ENCODE data around the gene IGF1.

IGF1 gene

DNA sequence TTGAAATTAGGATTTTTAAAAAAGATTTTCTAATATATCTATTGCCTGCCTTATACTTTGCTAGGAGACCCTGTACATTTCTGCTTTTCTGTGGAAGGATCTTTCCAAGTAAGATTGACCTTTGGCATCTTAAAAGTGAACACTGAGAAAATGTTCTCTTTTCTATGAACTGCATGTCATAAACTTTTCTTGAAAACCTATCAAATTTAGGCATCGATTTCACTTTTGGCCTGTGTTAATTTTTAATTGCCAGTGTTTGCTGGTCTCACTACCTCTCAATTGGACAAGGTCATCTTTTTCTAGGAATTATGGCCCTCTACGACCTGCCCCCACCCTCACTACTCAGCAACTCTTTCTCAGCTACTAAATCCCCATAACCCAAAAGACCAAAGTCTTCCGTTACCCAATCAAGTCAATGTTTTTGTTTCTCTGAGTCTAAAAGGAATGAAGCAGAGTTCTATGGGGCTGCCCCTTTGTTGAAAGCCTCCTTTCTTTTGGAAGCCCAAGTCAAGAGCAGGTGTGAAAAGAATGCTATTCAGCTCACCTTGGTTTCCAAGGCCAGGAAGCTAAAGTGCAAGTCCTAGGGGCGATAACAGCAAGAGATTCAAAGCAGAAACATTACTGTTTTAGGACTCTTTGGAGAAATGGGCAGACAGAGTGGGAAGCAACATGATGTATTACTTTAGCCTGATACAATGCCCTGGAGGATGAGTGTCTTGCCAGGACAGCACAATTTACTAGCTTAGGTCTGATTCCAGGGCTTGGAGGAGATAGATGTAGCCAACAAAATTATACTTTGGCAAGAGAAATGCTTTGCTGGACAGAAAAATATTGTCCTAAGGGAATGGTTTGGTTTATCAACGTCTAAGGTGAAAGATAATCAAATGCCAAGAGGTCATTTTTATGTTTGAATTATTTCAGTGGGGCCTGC, 55.0 kb downstream of the IGF1 start:
- DNase-seq: no peak

DNA sequence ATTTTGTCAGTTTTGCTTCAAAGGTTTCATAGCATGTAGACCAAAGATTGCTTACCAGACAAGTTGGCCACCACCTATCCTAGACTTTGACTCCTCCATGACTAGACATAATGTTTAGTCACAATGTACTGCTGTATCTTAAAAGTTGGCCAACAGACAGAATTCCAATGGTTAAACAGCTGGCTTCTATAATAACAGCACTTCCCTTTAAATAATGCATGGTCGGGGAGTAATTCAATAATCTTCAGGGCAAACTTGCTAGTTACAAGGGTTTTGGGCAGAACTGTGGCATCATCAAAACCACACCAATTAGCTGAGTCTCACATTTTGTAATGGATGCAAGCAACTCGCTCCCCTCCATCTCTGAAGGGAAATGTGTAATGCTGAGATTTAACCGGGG, 56.9 kb downstream of the IGF1 start:
- DNase-seq: no peak

DNA sequence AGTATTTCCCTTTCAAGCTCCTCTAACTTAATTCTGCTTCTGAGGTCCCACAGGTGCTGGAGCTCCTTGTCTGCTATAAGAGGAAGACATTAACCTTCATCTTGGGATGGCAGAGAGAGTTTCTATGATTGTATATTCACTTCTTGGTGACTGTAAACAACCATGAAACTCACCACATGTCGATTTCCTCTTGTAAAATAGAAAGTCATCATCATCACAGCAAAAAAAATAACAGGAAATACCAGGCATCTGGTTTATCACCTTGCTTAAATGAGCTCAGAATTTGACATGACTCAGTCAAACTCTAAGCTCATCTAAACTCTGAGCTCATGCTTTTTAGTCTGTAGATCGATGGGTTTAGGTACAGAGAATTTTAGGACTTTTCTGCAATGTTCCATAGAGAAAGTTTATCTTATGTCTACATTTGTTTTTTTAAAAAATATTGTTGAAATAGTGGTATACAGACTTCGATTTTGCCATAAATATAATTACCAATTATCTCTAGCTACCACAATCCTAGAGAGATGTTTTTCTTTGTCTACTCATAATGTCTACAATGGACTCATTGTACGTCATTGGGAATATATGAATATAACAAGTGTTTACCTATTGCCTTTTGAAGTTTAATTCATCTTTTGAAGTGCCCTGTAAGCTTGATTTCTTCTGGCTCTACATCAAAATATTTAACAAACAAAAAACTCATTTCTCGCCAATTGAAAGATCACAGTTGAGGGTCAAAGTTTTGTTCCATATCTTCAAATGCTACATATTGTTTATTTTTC, 58.4 kb downstream of the IGF1 start:
- DNase-seq: no peak

DNA sequence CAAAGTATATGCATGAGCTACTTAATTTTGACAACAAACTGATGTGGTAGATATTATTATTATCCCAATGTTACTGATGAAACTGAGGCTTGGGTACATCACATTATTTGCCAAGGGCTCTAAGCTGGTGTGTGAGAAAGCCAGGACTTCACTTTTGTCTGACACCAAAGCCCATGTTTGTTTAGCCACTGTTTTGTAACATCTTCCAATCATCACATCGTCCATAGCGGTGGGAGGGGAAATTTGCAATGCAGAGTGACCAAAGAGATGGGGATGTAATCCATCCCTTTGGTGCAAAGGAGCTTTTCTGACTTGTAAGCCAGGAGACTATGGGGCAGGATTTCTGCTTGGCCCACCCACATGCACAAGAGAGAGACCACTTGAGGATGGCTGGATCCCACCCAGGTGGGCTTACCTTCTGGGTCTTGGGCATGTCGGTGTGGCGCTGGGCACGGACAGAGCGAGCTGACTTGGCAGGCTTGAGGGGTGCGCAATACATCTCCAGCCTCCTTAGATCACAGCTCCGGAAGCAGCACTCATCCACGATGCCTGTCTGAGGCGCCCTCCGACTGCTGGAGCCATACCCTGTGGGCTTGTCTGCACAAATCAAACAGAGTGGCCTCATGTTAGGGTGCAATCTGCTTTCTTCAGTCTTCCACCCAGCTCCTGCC, 61.1 kb downstream of the IGF1 start:
- no peak for DNase-seq

DNA sequence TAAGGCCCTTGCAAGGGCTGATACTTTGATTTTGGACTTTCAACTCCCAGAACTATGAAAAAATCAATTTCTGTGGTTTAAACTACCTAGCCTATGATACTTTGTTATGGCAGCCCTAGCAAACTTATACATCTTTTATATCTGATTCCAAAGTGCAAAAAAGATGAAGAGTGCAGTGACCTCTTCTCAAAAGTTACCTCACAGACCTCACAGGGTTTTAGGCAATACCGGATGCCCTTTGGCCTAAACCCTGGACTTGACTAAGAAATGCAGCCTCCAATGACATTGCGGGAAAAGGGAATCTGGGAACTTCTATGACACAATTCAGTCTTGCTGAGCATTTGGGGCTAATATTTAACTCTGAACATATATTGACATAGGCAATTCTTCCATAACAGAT, 63.3 kb downstream of the IGF1 start:
- DNase-seq: no peak

DNA sequence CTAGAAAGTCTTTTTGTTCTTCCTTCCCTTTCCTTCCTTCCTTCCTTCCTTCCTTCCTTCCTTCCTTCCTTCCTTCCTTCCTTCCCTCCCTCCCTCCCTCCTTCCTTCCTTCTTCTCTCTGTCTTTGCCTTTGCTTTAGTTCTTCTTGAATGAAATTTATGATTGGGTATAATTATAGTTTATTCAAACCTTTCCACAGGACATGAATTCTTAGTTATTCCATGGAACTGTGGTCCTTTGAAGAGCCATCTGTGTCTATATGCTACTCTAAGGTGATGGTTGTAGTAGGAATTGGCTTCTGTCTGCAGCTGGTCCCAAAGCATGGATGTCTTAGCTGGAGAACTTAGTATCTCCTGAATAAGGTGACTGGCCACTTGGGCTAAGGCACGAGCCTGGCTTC, 64.8 kb downstream of the IGF1 start:
- no peak for DNase-seq

DNA sequence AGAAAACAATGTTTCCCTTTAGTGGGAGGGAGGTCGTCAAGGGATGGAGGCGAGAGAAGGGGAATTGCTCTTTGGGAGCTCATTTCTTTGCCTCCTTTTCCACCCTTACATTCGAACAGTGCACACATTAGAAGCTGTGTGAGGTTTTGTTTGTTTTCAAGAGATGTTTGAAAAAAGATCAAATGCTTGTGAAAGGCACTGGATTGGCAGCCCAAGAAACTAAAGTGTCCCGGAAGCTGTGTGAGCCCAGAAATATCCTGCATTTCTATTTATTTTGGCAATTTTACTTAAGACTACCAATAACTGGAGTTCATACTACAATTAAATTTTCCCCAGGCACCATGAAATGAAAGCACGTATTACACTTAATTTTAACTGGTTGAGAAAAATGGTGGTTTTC, 67.0 kb downstream of the IGF1 start:
- no peak for DNase-seq

DNA sequence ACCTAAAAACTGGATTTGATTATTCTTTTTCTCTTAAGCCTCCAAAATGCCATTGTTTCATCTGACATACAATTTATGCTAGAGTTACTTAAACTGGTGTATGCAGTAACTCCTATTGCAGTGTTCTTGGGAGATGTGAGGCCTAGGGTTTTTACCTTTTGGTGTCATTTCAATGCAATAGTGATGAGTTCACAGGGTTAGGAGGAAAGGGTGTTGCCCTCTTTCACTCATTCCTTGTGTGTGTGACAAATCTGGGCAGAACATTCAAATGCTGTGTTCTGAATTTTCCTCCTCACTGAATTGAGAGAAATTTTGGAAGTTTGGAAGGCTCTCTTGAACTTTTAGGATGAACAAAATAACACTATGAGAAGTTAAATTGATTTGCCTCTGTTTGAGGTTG, 69.9 kb downstream of the IGF1 start:
- no peak for DNase-seq

DNA sequence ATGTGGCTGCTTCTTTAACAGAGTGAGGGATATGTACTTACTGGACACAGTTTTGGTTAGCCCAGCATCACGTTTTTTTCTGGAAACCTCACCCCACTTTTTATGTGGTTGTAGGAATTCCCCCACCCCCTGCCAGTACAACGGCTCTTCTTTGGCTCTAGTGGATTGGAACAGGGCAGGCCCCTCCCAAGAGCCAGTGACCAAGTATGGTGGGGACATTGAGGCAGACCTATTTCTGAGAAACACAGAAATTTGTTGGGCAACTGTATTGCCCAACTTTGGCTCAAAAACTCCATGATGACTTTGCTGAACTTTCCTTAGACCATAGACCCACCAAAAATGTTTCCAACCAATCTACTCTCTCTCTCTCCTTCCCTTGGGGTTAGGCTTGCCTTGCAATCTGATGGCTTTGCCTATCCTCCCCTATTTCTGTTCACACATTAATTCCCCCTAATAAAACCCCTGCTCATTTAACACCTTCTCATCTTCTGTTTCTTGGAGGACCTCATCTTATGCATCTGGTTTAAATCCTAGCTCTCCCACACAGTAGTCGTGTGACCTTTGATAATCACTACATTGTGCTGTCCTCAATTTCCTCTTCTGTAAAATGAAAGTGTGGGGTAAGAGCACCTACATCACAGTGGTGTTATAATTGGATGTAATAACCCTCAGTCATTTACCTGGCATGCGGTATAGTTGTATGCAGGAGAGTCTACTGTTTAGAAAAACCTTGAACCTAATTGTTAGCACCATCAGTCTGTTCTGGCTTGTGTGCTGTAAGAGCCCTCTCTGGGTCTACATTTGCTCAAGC, 71.7 kb downstream of the IGF1 start:
- DNase-seq: no peak

DNA sequence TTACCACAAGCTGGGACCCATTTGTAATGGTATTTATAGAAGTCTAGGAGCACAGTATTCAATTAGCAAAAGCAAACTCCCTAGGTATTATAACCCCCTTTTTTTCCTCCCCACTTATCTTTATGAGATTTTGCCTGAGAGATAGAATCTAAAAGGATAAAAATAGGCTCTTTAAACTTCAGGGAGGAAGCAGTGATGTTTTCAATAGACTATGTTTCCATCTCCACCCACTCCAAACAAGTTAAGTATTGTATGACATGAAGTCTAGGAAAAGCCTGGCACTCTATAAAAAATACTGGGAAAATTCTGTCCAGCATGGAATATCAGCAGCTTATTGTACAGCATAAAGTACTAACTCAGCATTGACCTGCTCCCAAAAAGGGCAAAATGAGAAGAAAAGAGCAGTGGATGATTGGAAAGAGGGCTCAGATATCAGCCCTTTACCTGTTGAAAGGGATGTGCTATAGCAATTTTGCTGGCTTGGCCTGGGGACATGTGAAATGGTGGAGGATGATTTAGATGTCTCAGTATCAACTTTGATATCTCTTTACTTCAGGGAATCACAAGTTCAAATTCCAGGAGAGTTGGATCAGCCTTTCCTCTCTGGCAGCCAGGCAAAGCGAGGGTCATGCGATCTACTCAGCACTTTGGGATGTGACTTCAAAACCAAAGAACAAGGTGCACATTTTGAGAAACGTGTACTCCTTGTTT, 72.4 kb downstream of the IGF1 start:
- no peak for DNase-seq

DNA sequence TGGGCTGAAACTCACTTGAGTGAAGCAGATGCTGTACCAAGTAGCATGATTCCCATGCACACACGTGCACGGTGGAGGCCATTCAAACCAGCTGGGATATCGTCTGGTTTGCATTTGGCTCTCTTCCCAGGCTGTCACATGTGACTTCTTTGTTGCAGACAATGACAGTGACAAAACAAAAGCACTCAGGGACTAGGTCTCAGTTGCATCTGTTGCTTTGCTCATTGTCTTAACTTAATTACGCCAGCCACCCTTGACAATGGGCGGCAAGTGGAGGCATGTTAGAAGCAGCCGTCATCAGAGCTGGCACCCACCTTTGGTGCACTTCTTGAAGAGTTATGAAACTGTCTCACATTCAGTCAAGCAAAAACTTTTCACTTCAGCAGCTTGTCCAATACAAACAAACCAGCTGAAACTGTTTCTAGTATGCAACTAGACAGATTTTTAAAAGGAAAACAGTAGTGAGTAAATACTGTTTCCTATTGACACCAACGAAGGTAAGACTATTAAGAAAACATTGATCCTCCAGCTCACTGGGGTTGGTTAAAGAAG, 74.3 kb downstream of the IGF1 start:
- peak; percentile 73 for DNase-seq

DNA sequence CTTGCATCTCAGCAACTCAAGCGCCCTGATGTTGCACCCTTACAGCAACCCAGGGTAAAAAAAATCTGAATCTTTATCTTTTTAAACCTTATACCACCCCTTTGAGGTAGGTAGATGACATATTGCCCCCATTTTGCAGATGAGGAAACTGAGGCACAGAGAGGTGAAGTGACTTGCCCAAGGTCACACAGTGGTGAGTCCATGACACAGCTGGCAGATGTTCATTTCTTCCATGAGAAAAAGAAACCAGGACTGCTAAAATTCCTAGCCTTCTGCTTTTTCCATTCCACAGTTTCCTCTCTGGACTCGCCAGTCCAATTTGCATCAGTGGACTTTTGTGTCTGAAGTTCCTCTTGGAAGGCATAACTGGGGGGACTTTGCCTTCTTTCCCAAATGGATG, 79.3 kb downstream of the IGF1 start:
- no peak for DNase-seq

DNA sequence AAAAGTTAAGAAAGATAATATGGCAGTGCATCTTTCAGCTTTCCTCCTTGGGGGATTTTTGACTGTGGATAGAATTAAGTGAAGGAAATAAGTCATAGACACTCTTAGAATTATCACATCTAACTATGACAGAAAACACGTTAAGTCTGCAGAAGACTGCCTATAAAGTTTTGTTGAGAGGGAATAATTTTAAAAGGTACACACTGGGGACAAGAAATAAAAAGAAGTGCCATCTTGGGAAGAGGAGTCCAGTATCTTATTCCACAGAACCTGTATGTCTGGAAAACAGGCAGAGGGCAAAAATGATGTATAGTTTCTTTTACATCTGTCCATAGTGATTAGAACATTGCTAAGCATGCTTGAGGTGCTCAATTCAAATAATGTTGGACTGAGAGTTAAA, 80.7 kb downstream of the IGF1 start:
- DNase-seq: no peak

DNA sequence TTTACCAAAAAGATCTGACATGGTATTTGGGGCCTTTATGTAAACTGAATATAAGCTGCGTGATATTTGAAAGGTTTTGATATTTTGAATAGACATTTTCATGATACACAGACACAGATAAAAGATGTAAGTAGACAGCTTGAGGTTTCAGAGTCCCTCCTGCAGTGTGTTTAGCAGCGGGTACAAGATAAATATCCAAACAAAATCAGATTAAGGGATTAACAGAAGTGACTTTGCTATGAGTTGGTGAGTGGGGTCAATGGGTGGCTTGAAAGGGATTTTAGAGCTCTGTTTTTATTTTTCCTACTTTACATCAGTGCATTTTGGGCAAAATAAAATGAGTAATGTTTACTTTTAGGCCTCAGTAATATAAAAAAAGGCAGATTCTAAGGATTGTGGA, 84.1 kb downstream of the IGF1 start:
- DNase-seq: peak; percentile 1

DNA sequence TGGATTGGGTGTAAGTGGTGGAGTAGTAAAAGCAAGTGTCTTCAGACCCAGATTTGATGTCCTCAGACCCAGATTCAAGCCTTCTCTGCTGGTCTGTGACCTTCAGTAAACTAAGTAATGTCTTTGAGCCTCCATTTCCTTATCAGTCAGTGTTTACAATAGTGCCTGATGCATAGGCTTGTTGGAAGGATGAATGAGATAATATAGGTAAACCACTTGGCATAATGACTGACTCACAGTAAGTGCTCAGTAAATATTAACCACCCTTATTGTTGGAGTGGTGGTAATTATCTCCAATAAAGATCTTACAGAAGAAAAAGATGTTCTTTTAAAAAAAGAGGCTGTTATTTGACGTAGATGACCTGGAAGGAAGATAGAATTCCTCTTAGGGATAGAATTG, 86.2 kb downstream of the IGF1 start:
- DNase-seq: no peak

DNA sequence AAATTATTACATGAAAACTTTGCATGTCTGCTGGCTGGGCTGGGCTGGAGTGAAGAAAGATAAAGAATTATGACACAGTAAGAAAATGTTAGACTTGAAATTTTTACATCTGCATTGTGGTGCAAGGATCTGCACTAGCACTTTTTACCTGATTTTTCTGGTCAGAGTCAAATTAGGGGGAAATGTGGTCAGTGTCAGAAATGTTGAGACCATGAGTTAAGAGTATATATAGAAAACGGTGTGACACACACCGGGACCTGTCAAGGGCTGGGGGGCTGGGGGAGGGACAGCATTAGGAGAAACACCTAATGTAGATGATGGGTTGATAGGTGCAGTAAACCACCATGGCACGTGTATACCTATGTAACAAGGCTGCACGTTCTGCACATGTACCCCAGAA, 90.3 kb downstream of the IGF1 start:
- DNase-seq: no peak

DNA sequence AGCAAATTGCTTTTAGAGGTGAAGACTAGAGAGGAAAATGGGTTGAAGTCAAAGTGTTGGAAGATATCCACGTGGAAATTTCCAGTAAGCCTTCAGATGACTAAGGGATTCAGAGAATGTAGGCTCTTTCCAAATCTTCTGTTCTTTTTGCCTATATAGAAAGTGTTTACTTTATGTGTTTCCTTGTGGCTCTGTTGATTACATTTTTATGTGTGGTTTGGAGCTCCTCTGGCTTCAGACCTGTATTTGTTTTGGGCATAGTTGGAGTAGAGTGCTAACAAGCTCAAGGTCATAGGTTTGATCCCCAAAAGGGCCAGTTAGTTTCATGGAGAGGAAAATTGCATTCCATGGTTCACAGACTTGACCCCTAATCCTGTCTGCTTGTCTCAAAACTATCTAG, 91.9 kb downstream of the IGF1 start:
- DNase-seq: no peak

DNA sequence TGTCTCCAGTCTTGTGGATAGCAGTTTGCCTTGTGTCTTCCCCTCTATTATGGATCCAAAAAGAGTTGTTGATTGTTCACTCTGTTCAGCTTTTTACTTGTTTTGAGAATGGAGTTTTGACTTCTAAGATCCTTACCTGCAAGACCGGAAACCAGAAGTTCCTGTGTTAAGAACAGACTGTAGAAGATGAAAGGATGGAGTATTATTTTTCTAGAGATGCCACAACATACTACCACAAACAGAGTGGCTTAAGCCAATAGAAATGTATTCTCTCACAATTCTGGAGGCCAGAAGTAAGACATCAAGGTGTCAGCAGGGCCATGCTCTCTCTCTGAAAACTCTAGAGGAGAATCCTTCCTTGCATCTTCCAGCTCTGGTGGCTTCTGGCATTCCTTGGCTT, 95.0 kb downstream of the IGF1 start:
- DNase-seq: no peak

DNA sequence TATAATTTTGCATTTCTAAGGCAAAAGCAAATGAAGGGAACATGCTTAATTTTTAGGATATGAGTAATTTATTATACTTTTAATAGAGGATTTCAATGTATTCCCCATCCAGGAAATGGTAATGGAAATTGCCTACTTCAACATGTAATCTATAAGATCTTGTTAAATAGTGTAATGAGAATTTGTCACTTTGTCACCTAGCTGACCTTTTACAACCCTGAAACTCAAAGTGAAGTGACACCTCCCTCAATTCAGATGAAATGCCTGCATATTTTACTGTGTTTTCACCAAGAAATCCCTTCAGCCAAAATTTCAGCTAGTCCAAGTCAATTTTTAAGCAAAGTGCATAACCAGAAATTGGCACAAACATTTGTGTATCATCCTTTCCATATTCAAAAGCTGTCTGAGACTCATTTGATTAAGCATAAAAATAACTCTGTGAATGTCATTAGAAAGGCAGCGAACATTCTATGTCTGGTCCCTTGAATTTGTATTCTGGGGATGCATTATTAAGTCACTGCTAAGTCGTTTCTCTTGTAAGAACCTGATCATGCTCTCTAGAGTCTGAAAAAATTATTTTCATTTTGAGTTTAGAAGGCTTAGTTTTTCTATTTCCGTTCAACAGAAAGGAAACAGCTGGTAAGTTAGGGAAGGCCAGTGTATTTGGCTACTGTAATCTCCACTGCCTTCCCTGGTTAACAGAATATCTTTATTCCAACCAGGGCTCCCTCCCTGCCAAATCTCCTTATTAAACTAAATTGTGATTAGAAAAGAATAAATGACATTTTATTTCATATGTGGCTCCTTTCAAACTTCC, 100.8 kb downstream of the IGF1 start:
- no peak for DNase-seq

DNA sequence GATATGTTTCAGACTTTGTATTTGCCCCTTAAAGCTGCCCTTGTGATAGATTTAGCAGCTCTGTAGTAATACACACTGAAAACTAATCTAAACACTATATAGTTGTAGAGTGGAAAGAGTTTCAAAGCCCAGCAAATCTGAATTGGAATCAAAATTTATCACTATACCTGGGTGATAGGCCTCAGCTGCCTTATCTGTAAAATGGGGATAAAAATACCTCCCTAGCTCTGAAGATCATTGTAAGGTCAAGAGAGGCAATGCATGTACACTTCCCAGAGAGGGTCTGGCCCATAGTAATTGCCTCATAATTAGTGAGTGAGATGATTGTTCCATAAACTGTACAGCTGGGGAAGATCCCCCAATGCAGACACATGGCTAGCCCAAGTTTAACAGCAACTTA, 103.6 kb downstream of the IGF1 start:
- DNase-seq: no peak

DNA sequence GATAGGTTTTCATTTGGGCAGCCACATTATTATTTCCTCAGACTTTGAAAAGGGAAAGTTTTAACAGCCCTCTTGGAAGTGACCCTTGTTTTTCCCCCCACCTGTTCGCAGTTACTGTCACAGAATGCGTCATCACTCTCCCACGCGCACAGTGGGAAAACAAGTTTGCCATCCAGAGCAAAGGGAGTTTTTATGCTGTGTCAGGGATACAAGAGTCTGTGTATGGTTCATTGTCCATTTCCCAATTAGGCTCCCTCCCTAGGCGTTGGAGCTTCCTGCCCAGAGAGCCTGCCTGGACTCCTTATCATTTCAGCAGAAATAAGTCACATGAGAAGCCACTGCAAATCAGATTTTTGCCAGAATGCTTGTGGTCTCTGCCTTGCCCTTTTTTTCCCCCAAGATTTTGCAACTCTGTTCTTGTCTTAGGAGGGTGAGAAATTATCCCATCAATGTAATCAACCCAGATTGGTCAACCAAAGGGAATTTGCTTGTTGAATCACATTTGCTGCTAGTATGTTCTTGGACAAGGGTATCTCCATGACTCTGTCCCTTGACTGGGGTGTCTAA, 104.1 kb downstream of the IGF1 start:
- no peak for DNase-seq
